Vagina (tissue), 2 donors: ENCODE results near the gene LZTS2.

ENCODE experiments used
- POLR2A ChIP-seq, 2 donors: fragments of 450-650 bp; IDR thresholded peaks; one replicate each; pipeline ENCODE4 v1.6.1; 2017; ENCODE audit warnings: antibody characterized with exemption in 2 of 2, mild to moderate bottlenecking in 2 of 2, moderate library complexity in 2 of 2
- POLR2AphosphoS5 ChIP-seq, 2 donors: sonication (generic); formaldehyde crosslinking; IDR thresholded peaks; one replicate each; pipeline ENCODE4 v1.9.0; 2017; ENCODE audit warnings: antibody characterized with exemption in 2 of 2, mild to moderate bottlenecking in 2 of 2, low read depth in 1 of 2; ENCODE audit not compliant: insufficient read depth in 1 of 2
- TF ChIP-seq, protein P1 (sequence below), 3 experiments: fragments of 450-650 bp in 2 of 3; fragments of 200-600 bp in 1 of 3; sonication (generic) in 1 of 3; IDR thresholded peaks; one replicate each; pipeline ENCODE4 v1.5.1; 2017 to 2019; ENCODE audit warnings: antibody characterized with exemption in 3 of 3, mild to moderate bottlenecking in 2 of 3, moderate library complexity in 2 of 3

DNA sequence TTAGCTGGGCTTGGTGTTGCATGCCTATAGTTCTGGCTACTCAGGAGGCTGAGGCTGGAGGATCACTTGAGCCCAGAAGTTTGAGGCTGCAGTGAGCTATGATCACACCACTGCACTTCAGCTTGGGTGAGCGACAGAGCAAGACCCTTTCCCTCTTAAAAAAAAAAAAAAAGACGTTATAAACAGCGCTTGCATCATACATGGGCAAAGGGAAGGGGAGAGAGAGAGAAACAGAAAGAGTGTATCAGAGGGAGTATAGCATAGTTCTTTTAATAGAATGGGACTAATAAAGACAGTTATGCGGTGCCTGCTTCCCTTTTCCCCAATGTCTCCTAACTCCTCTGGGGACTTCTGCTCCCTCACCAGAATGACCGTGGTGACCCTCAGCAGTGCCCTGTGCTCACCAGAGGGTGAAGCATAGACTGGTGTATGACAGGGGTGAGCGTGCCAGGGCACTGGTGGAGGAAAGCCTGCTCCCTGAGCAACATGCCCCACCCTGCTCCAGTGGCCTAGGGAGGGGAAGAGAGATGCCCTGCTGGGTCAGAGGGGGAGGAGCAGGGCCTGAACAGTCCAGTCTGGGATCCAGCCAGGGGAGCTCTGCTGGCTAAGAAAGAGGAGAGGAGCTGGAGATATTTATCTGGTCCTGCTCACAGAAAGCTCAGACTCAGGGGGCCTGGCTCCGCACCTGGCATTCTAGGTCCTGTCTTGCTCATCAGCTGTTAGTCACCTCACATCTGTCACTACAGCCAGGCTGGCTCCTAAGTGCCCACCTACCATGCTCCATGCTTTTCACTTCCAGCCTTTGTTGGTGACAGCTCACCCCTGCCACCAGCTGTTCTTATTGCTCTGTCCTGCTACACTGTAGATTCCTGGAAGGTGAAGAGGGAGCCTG lies 29.1 kb downstream of the LZTS2 start:
- TF ChIP-seq, protein P1, sequence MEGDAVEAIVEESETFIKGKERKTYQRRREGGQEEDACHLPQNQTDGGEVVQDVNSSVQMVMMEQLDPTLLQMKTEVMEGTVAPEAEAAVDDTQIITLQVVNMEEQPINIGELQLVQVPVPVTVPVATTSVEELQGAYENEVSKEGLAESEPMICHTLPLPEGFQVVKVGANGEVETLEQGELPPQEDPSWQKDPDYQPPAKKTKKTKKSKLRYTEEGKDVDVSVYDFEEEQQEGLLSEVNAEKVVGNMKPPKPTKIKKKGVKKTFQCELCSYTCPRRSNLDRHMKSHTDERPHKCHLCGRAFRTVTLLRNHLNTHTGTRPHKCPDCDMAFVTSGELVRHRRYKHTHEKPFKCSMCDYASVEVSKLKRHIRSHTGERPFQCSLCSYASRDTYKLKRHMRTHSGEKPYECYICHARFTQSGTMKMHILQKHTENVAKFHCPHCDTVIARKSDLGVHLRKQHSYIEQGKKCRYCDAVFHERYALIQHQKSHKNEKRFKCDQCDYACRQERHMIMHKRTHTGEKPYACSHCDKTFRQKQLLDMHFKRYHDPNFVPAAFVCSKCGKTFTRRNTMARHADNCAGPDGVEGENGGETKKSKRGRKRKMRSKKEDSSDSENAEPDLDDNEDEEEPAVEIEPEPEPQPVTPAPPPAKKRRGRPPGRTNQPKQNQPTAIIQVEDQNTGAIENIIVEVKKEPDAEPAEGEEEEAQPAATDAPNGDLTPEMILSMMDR (IDR thresholded peaks at IDR 0.05): no peak
- TF ChIP-seq POLR2A (IDR thresholded peaks at IDR 0.05) (no peak), POLR2AphosphoS5 (IDR thresholded peaks at IDR 0.05; ENCODE audit: insufficient read depth in 1 of 2, low read depth in 1 of 2) (no peak)
